Hepatic stellate cell (primary cell): ENCODE results near the gene POU6F2.

ENCODE experiments used
- DNase-seq: peaks from one replicate; pipeline ENCODE4 v3.0.0; 2011; ENCODE audit warnings: low spot score

POU6F2 gene

DNA sequence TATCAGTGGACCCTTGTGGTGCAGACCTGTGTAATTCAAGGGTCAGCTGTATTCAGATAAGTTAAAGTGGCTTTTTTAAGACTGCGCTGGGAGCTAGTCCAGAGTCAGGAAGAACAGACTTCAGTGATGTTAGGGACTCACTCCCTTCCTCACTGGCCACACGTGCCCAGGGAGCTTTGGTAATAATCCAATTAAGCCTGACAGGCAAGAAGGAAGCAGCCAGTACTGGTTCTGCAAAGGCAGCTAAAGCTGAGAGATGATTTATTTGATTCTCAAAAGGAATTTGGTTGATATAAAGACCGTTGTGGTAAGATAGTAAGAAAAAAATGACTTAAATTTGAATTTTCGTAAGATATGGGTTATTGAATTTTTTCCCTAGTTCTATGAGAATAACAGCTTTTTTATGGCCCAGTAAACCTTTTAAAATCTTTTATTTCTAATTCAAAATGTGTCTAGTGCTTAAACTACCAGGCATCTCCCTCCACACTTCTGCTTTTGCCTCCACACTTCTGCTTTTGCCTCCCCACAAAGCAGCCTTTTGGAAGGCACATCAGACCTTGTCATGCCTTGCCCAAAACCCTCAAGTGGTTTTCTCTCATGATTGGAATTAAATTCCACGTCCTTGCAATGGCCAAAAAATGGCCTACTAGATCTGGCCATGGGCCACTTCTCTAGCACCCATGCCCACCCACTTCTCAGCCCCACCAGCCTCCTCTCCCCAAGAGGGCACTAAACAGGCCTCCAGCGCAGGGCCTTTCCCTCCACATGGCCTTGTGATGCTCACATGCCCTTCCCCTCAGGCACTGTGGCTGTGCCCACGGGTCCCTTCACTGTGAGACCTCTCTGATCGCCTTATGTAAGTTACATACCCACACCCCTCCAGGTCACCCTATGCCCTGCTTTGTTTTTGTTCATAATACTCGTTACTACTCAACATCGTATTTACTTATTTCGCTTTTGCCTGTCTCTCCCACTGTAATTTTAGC is 92.5 kb downstream of the POU6F2 start:
- DNase-seq: no peak

DNA sequence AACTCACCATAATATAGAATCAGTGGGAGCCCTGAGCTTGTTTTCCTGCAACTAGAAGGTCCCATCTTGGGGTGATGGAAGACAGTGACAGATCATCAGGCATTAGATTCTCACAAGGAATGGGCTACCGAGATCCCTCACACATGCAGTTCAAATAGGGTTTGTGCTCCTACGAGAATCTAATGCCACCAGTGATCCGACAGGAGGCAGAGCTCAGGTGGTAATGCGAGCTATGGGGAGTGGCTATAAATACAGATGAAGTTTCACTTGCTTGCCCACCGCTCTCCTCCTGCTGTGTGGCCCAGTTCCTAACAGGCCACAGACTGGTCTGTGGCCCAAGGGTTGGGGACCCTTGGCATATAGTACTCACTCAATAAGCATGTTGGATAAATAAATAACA is 93.4 kb downstream of the POU6F2 start:
- no peak for DNase-seq

DNA sequence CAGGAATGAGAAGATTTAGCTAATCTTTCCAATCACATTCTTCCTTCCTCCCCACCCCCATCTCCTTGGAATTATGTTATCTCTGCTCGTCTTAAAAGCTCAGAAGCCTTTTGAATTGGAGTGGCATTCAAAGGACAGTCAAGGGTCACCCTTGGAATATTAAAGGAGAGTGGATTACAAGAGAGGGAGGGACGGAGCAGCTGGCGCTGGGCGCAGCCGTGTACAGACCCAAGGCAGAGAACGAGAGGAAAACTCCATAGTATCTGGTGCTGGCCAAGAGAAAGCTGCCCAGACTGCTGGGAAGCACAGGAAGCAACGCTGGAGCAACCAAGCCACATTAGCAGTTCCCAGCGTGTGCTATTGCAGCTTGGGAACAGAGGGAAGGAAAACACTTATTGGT is 95.7 kb downstream of the POU6F2 start:
- no peak for DNase-seq

DNA sequence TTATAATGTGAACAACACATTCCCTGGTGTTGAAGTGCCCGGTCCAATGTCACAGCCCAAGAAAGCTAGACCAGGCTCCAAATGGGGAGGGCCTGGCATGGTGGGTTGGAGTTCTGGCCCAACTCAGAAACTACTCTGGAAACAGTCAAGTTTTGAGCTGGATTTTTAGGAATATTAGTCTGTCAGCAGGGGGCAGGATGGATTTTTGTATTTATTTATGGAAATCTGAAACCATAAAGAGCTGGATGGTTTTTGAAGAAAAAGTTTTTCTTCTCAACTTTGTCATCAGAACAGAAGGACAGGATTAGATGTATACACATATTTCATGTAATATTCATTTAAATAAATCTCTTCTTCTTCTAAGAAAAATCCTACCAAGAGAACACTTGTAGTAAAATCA is 97.5 kb downstream of the POU6F2 start:
- no peak for DNase-seq

DNA sequence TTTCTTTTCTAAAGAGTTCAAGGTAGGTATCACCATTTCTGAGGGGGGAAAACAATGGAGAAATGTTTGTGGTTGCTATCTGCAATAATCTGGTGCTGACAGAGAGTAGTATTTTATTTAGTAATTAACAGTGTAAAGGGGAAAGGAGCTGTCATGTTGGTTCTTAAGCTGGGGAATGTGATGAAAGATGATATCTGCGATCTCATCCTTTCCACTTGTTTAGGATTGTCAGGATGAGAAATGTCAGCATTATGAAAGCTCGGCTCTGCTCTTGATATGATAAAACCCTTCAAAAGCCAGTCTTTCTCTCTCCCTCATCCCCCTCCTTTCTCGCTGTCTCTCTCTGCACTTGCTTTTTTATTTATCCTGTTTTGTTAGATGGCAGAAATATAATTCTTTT is 106.1 kb downstream of the POU6F2 start:
- DNase-seq: no peak

DNA sequence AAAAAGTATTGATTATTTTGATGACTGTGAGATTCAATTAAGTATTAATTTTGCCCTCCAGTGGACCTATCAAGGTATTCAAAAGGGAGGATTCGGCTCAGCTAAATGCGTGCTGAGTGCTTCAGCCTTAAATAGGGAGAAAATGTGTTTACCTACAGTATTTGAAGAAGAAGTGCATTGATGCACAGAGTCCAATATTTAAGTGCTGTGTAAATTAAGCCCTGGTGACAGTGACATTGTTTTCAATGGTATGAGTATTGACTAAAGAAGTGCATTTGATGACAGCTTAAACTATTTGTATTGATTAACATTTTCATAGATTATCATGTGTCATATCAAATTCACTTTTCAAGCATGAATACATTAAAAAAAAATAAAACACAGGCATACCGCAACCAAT is 106.6 kb downstream of the POU6F2 start:
- DNase-seq: no peak

DNA sequence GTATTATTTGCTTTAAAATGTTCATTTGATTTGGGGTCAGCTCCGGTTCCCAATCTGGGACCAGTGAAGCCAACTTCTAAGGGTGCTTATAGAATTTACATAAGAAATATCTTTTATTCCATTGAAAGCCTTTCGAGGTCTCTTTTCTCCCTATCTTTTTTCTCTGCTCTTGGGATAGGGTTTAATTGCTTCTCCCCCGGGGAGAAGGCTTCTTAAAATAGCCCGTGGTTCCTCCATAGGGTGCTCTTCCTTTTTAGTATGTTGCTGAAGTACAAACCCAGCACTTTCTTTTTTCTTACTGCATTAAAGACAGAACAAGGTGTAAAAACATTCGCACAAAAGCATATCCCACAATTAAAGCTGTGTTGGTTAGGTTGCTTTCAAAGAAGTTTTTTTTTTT is 107.5 kb downstream of the POU6F2 start:
- DNase-seq: no peak

DNA sequence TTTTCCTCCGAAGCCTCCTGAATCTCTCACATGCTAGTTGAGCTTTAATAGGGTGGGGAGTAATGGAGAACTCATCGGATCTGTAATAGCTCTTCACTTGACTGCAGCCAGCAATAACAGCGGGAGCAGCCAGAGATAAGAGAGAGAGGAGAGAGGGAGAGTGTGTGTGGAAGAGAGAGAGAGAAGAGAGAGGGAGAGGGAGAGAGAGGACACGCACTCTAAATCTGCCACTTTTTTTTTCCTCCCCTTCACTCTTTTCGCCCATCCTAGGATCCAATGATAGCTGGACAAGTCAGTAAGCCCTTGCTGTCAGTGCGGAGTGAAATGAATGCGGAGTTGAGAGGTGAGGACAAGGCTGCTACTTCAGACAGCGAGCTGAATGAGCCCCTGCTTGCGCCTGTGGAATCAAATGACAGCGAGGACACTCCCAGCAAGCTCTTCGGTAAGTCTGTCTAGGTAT is 107.9 kb downstream of the POU6F2 start:
- no peak for DNase-seq

DNA sequence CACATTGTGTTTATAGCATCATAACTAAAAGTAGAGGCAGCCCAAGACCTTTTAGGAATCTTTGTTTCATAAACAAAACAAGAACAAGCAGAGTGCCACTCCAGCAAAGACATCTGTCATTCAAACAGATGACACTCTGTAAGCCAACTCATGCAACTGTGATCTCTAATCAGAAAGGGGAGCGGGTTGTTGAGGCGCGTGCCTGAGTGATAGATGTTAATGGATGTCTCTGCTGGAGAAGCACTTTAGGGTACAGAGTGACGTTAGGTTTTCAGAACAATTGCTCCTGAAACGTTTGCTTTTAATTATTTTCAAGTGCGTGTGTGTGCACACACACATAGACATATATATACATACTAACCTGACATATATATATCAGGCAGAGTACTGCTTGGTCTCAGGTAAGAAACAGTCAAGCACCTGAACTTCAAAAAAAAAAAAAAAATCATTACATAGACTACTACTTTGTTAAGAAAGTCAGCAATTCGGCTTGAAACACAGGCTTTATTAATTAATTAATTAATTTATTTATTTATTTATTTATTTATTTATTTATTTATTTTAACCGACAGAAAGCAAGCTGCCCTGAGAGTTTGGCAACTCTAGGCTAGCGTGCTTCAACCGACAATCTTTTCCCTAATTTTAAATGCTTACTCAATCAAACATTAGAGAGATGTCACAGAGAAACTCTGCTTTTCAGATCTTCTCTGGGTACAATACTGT is 109.1 kb downstream of the POU6F2 start:
- no peak for DNase-seq

DNA sequence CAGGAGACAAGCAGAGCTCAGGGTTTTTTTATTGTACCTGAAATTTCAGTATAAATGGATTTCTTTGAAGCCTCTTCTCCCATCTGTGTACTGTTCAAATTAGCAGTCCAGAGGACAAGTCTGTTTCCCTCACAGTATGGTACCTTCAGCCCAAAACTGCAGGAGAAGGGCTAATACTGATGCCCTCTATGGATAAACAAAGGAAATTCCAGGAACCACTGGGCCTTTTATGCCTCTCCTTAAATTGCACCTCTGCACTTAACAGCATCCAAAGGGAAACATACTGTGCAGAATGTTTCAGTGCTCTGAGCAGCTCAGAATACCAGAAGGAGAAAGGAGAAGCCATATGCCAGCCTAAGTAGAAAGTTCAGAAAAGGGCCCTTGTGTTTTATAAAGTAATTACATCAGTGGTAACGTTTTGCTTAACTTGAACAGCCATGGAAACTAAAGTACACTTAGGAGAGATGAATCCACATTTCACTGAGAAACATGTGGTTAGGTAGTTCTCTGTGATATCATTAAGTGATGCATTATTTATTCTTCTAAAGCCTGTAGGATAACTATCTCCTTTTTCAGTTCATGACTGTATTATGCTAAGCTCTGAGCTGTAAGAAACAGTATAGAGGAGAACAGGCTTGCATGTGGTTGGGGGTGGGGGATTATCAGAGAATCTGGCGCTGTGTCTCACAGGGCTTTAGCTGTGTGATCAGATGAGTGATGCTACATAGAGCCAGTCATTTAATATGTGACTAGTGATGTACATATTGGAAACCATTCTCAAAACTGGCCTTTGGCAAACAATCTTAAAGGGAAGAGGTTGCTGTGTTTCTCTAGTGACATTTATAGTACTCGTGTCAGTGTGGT is 111.3 kb downstream of the POU6F2 start:
- no peak for DNase-seq

DNA sequence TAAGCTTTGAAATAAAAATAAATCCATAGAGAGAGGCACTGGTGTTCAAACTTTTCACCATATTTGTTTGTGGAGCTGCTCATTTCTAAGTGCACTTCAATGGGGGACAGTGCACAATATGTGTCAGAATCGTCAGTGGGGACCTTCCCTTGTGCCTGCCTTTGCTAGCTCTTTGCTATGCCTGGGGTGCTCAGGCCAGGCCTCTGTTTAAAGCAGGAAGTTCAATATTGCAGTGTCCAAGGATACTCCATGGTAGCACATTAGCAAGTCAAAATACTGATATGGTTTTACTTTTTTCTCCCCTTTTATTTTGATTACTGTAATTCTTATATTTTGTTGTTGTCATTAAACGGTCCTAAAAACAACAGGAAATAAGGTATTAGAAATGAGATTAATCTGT is 113.4 kb downstream of the POU6F2 start:
- no peak for DNase-seq

DNA sequence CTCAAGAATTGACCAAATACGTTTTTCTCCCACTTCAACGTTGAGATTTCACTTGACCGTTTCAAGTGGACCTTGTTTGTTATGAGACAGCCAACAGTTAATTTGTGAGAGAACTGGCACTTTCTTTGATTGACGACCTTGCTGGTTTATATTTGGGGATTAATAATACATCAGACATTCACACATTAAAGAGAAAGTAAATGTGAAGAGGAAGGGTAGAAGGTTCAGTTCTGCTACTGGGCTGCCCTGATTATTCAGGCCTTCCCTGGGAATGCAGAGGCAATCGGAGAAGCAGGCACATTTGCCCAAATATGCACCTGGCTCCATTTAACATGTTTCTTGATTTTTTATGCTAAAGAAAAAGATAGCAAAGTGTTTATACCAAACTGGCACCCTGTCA is 114.1 kb downstream of the POU6F2 start:
- no peak for DNase-seq

DNA sequence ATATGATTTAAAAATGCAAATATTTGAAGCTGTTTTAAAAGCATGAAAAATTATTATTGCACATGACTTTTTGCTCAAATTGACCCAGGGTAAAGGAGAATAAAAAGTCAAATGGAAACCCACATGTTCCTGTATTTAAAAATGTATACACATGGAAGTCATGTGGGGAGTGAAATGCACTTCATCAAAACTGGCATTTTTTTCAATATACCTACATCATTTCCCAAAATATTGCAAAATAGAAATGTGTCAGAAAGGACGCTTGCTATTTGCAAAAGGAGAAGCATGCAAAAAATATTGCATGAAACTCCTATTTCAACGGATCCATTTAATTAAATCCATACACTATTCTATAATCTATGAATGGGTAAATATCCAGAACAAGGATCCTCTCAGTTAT is 117.0 kb downstream of the POU6F2 start:
- DNase-seq: no peak

DNA sequence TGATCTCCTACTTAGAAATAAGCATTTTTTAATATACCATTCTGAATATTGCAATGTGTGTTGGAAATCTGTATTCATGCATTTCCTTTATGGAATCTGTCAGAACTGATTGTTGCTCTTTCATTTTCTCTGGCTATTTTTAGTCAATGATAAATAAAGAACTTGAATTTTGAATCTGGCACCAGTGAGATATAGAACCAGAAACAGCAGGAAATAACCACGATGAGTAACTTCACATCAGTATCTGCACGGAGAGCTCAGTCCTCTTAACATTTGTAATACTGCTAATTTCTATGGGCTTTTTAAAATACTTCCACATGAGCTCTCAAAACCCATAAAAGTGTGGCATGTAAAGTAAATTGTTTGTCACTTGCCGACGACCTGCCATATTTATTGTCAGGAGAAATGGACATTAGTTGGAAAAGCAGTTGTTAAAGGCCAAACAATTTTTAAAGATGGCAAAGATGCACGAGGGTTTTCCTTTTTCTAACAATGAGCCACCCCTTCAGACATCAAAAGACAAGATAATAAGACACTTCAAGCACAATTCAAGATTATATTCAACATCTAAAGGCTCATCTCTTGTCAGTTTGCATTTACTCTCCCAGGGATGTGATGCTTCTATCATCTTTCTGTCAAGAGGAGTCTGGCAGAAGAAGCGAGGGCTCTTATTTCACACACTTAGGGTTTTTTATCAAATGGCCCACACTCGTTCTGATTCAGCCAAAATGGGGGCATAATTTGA is 118.3 kb downstream of the POU6F2 start:
- no peak for DNase-seq

DNA sequence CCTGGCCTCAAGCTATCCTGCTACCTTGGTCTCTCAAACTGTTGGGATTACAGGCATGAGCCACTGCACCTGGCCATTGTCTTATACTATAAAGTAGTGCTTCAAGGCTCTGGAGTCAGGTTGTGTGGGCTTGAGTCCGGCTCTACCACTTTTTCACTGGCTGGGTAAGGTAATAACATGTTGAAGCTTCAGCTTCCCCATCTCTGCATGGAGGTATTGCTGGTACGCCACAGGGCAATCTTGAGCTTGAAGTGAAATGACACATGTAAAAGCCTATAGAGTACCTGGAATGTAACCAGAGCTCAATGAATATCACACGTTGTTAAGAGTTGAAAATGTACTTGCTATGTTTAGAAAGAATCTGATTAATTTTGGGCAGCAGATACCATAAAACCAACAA is 120.8 kb downstream of the POU6F2 start:
- DNase-seq: no peak

DNA sequence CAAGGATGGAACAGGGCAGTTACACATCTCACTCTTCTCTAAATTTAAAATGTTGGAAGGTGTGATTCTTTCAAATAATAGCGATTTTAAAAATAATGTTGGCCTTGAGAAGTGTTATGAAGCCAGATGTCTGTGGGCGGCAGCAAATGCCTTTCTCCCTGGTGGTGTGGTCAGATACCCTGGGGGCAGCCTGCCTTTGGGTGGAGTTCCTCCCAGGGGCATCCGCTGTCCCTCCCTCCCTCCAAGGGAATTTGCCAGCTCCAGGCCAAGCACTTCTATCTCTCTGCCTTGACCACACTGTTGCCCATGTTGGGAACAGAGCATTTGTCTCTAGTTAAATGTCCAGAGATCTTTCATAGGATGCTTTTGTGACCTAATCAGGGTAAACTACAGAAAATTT is 121.4 kb downstream of the POU6F2 start:
- no peak for DNase-seq

DNA sequence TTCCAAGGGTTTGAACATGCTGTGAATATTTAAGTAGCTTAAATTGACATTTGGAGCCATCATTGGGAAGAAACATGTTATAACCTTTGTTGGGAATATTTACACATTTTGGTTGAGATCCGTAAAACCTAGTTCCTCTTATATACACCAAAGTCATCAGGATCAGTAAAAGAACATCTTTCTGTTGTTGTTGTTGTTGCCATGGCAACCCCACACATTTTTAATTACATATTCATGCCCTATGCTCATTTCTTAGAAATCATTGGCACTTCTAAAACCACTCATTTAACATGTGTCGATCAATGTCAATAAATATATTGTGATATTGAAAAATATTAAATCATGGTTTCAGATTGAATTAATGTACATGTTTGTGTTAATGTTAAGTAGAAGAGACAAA is 122.6 kb downstream of the POU6F2 start:
- no peak for DNase-seq

DNA sequence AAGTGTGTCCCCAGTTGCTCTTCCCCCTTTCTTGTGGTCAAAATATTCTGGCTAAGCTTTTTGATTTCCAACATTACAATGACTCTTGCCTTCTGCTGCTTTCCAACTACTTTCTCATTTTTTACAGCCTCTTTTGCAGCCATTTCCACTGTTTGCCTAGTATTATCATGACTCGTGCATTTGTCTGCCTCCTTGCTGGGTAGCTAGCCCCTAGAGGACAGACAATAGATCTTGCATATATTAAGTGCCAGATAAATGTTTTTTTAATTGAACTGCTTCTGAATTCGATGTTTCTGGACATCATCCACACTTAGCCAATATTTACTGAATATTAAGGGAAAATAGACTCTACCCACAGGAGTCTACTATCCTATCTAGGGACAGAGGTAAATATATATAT is 124.5 kb downstream of the POU6F2 start:
- DNase-seq: no peak

DNA sequence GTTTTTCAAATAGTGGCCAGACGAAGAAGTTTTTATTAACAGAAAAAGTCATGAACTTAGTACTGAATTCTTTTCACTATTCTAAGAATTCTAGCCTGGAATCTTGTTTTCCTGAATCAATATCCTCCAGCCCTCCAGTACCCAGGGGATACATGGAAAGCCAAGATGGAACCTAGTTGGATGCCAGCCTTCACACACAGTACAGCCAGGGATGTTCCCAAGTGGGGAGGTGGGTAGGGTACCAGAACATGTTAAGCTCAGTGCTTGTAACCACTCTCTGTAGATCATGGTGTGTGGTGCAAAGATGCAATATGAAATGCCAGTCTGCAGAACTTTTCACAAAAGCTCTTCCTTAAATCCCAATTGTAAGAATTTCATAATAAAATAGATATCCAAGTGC is 128.0 kb downstream of the POU6F2 start:
- DNase-seq: no peak

DNA sequence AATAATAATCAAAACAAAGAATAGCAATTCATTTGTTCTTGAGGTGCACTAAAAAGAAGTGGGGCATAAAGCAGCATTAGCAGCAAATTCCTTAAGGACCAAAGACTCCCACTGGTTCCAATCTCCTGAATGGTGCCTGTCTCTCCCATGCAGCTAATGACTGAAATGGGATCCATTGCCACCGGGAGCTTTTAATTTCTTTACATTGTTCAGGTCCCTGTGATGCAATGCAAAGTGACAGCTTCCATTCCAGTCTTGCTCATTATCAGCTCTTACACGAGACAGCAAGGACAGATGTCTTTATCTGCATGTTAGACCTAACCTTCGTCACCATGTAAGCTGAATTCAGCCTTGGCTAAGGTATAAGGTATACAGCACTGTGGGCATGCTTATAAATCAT is 148.1 kb downstream of the POU6F2 start:
- DNase-seq: no peak

DNA sequence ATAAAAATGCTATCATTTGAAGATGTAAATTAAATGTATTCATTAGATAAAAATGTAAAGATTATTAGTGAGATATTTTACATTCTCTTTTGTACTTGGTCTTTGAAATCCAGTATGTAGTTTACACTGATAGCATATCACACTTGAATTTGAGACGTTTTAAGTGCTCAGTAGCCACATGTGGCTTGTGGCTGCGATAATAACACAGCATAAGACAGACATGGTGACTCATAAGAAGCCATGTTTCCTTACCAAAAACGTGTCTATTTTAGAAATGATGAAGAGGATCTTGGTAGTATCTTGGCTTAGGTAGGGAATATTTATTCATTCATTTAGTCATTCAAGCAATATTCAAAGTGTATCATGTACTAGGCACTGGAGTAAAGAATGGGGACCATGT is 149.3 kb downstream of the POU6F2 start:
- no peak for DNase-seq
